GM20000 (cell line): ENCODE data around the gene SYNE2.
"Not testable (repeated sequence)": the region's sequence is repeated elsewhere in the genome, so short reads cannot be mapped to it uniquely, and the experiment has no call there.

Source experiments
- DNase-seq: peaks from one replicate; pipeline ENCODE4 v3.0.0; 2012; ENCODE audit warnings: low spot score
- CTCF ChIP-seq: IDR thresholded peaks from 2 replicates; pipeline ENCODE4 v1.5.1; 2012; ENCODE audit warnings: mild to moderate bottlenecking, control low read depth; ENCODE audit errors: extremely low read depth, missing control alignments

Gene SYNE2

GRCh38 chr14:64110802-64111201 is 258.0 kb downstream of the SYNE2 start:
- no peak for DNase-seq
- no peak for TF ChIP-seq CTCF

- DNase-seq = no peak
- TF ChIP-seq CTCF = no peak
Measured at GRCh38 chr14:64112867-64113678, 260.3 kb downstream of the SYNE2 start.

- TF ChIP-seq CTCF = no peak
- no peak for DNase-seq
Measured at GRCh38 chr14:64114166-64114565, 261.4 kb downstream of the SYNE2 start.

- no peak for TF ChIP-seq CTCF
- no peak for DNase-seq
Measured at GRCh38 chr14:64114796-64115195, 262.0 kb downstream of the SYNE2 start.

GRCh38 chr14:64115401-64115800 is 262.6 kb downstream of the SYNE2 start:
- TF ChIP-seq CTCF = no peak
- DNase-seq = no peak

GRCh38 chr14:64117671-64118402 is 265.0 kb downstream of the SYNE2 start:
- TF ChIP-seq CTCF = no peak
- DNase-seq = no peak

GRCh38 chr14:64118403-64118742 is 265.6 kb downstream of the SYNE2 start:
- not testable (repeated sequence) for DNase-seq
